Gastroesophageal sphincter (tissue), 3 donors: Measurements from ENCODE around the gene INKA2.

Experiments used
- POLR2A ChIP-seq, 2 donors: fragments of 450-650 bp; IDR thresholded peaks; one replicate each; pipeline ENCODE4 v1.6.1; 2017; ENCODE audit warnings: antibody characterized with exemption in 2 of 2, mild to moderate bottlenecking in 2 of 2, moderate library complexity in 1 of 2
- TF ChIP-seq, protein P1 (sequence below), 4 experiments: fragments of 200-600 bp in 2 of 4; fragments of 450-650 bp in 2 of 4; sonication (generic) in 1 of 4; IDR thresholded peaks; one replicate each; pipeline ENCODE4 v1.5.1; 2017 to 2019; ENCODE audit warnings: antibody characterized with exemption in 4 of 4, mild to moderate bottlenecking in 2 of 4, moderate library complexity in 2 of 4

DNA sequence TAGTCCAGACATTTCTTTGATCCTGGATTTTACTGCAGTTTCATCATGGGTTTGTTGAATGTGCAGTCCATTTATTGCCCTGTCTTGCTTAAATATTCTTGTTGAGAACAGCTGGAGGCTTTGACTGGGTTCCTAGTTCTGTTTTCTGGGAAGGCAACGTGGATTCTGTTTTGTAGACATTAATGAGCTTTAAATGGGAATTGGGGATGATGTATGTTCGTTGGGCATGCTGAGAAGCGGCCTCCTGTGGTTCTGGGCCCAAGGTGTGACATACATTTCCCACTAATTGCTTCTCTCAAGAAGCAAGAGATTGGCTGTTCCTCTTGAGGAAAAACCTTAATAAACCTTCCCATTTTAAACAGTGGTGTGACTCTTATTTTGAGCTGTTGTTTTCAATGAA, 22.9 kb downstream of the INKA2 start:
- TF ChIP-seq, protein P1, sequence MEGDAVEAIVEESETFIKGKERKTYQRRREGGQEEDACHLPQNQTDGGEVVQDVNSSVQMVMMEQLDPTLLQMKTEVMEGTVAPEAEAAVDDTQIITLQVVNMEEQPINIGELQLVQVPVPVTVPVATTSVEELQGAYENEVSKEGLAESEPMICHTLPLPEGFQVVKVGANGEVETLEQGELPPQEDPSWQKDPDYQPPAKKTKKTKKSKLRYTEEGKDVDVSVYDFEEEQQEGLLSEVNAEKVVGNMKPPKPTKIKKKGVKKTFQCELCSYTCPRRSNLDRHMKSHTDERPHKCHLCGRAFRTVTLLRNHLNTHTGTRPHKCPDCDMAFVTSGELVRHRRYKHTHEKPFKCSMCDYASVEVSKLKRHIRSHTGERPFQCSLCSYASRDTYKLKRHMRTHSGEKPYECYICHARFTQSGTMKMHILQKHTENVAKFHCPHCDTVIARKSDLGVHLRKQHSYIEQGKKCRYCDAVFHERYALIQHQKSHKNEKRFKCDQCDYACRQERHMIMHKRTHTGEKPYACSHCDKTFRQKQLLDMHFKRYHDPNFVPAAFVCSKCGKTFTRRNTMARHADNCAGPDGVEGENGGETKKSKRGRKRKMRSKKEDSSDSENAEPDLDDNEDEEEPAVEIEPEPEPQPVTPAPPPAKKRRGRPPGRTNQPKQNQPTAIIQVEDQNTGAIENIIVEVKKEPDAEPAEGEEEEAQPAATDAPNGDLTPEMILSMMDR (IDR thresholded peaks at IDR 0.05) = no peak
- TF ChIP-seq POLR2A (IDR thresholded peaks at IDR 0.05) = no peak
